Psoas muscle (tissue), 8 donors: ENCODE measurements around the gene KRTAP10-1. TPM values are rescaled to one million over a fixed set of nuclear protein-coding genes. Genes with fewer than 3 reads are reported as not detected.

Source experiments
- ATAC-seq, 4 donors: fragments of 200-7000 bp; cut with Tn5 transposase; one replicate each; pipeline ENCODE4 v1.9.1; 2020; ENCODE audit warnings: moderate library complexity in 3 of 4, mild to moderate bottlenecking in 2 of 4
- DNase-seq, 2 donors: peaks; one replicate each; pipeline ENCODE4 v3.0.0-alpha.2; 2020
- H3K27ac ChIP-seq: fragments of 200-600 bp; one replicate; pipeline ENCODE4 v1.8.0; 2022
- H3K27me3 ChIP-seq, 3 donors: fragments of 200-600 bp in 1 of 3; one replicate each; pipeline versions ENCODE4 v1.6.1 to v1.8.0; 2013 to 2022; ENCODE audit warnings: low read length in 2 of 3, mild to moderate bottlenecking in 2 of 3, moderate library complexity in 1 of 3; ENCODE audit not compliant: insufficient read depth in 3 of 3
- H3K36me3 ChIP-seq, 2 donors: fragments of 200-600 bp in 1 of 2; one replicate each; pipeline versions ENCODE4 v1.6.1 to v1.8.0; 2013 to 2022; ENCODE audit warnings: low read depth in 1 of 2, mild to moderate bottlenecking in 1 of 2, moderate library complexity in 1 of 2; ENCODE audit not compliant: insufficient read depth in 1 of 2
- H3K4me1 ChIP-seq: fragments of 200-600 bp; one replicate; pipeline ENCODE4 v1.8.0; 2022
- H3K4me3 ChIP-seq: fragments of 200-600 bp; one replicate; pipeline ENCODE4 v1.8.0; 2022; ENCODE audit warnings: mild to moderate bottlenecking
- H3K9me3 ChIP-seq: fragments of 200-600 bp; one replicate; pipeline ENCODE4 v1.8.0; 2022
- WGBS, 3 donors: extraction: QIAGEN DNeasy Blood & Tissue Kit; methylation state at CpG; one replicate each; pipeline versions ENCODE4 v1.1.6 to v1.1.7; 2013; 5-methylcytosine and 5-hydroxymethylcytosine counted together
- intact Hi-C, 2 donors: fragments of 100-400 bp; cut with DNase I; formaldehyde crosslinking; loops; one replicate each; pipeline versions ENCODE4 v1.11.0 to v1.14.2; 2022
- polyA plus RNA-seq, 3 donors: library from polyadenylated mRNA; stranded (reverse); fragments of 200-250 nt; gene quantifications; one replicate each; pipeline ENCODE4 v1.2.3, GENCODE V29; 2013
- total RNA-seq, 4 donors: library from RNA; stranded (reverse); fragmentation: NEBNext Ultra II Directional in 2 of 4; extraction: Animal tissue kit (Norgen Biotek cat#: 25700) in 2 of 4; gene quantifications; one replicate each; pipeline versions ENCODE4 v1.2.1 to v1.2.4, GENCODE V29; 2021 to 2023
- TF ChIP-seq, protein P1 (sequence below): fragments of 200-600 bp; IDR thresholded peaks from one replicate; pipeline ENCODE4 v1.8.0; 2022; ENCODE audit warnings: antibody characterized with exemption
- donor health status: healthy with polysubstance abuse.
- donor health status: DM: no; HTN: no; CAD: no; lungs with moderate emphysema.
- donor health status: Bipolar disorder and iron deficiency.
- donor health status: healthy.
- donor health status: DM: yes; HTN: yes; CAD: no.
- donor health status: DM: no; HTN: no; CAD: no.
- donor health status: DM: no; HTN: no; CAD: no.
- donor health status: DM: yes; HTN: yes; CAD: no.

Gene KRTAP10-1
- total and polyA plus RNA-seq, 7 donors: not detected

GRCh38 chr21:44567481-44568171 is 27.6 kb upstream of the KRTAP10-1 start:
- ATAC-seq: no peak

GRCh38 chr21:44566403-44566802 is 26.4 kb upstream of the KRTAP10-1 start:
- WGBS, 3 donors: 74 to 79% (median 76%) methylated on average over 1 of the region's 1 CpG
- no peak for ATAC-seq
- no peak overlapping the region for H3K27ac ChIP-seq
- TF ChIP-seq, protein P1, sequence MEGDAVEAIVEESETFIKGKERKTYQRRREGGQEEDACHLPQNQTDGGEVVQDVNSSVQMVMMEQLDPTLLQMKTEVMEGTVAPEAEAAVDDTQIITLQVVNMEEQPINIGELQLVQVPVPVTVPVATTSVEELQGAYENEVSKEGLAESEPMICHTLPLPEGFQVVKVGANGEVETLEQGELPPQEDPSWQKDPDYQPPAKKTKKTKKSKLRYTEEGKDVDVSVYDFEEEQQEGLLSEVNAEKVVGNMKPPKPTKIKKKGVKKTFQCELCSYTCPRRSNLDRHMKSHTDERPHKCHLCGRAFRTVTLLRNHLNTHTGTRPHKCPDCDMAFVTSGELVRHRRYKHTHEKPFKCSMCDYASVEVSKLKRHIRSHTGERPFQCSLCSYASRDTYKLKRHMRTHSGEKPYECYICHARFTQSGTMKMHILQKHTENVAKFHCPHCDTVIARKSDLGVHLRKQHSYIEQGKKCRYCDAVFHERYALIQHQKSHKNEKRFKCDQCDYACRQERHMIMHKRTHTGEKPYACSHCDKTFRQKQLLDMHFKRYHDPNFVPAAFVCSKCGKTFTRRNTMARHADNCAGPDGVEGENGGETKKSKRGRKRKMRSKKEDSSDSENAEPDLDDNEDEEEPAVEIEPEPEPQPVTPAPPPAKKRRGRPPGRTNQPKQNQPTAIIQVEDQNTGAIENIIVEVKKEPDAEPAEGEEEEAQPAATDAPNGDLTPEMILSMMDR: no peak
- no peaks in the 10 kb centered on the region for H3K4me1 ChIP-seq
- peaks cover 15% of the 10 kb centered on the region for H3K9me3 ChIP-seq
- intact Hi-C loops: no loop called here
- no peak for DNase-seq
- no peaks in the 10 kb centered on the region for H3K36me3 ChIP-seq
- no peak overlapping the region for H3K4me3 ChIP-seq
- H3K27me3 ChIP-seq: peaks cover 0 to 30% (median 4%) of the 10 kb centered on the region in 3 donors

More at GRCh38 chr21:44567481-44568171, 27.6 kb upstream of the KRTAP10-1 start:
- Histone ChIP-seq H3K27ac (no peak overlapping the region), H3K4me1 (no peaks in the 10 kb centered on the region), H3K36me3 (no peaks in the 10 kb centered on the region), H3K9me3 (peaks cover 12% of the 10 kb centered on the region), H3K27me3 (peaks cover 0 to 33% (median 13%) of the 10 kb centered on the region in 3 donors), H3K4me3 (no peak overlapping the region)
- DNase-seq: no peak
- intact Hi-C loops: no loop called here
- TF ChIP-seq, protein P1: no peak
- WGBS, 3 donors: 83 to 92% (median 86%) methylated on average over 18 of the region's 18 CpGs

GRCh38 chr21:44564886-44565598 is 25.0 kb upstream of the KRTAP10-1 start:
- Histone ChIP-seq H3K4me3 (no peak overlapping the region), H3K27me3 (peaks cover 0 to 30% (median 4%) of the 10 kb centered on the region in 3 donors), H3K36me3 (no peaks in the 10 kb centered on the region), H3K4me1 (no peaks in the 10 kb centered on the region), H3K27ac (no peak overlapping the region), H3K9me3 (peaks cover 10% of the 10 kb centered on the region)
- no peak for DNase-seq
- ATAC-seq: no peak
- TF ChIP-seq, protein P1: no peak
- 0 to 46% (median 44%) methylated on average over 1 of the region's 1 CpG for WGBS, 3 donors
- intact Hi-C loops: no loop called here

GRCh38 chr21:44564099-44564498 is 24.1 kb upstream of the KRTAP10-1 start:
- DNase-seq (no peak), ATAC-seq (no peak)
- no peak overlapping the region for H3K4me3 ChIP-seq
- TF ChIP-seq, protein P1: no peak
- intact Hi-C loops: no loop called here
- 88 to 98% (median 94%) methylated on average over 1 of the region's 1 CpG for WGBS, 3 donors
- H3K27ac ChIP-seq: no peak overlapping the region
- peaks cover 10% of the 10 kb centered on the region for H3K9me3 ChIP-seq
- H3K27me3 ChIP-seq: peaks cover 0 to 27% (median 0%) of the 10 kb centered on the region in 3 donors
- H3K4me1 ChIP-seq: no peaks in the 10 kb centered on the region
- H3K36me3 ChIP-seq: no peaks in the 10 kb centered on the region
